ENCODE measurements around the gene ATG9A.

The ATG9A gene

DNA sequence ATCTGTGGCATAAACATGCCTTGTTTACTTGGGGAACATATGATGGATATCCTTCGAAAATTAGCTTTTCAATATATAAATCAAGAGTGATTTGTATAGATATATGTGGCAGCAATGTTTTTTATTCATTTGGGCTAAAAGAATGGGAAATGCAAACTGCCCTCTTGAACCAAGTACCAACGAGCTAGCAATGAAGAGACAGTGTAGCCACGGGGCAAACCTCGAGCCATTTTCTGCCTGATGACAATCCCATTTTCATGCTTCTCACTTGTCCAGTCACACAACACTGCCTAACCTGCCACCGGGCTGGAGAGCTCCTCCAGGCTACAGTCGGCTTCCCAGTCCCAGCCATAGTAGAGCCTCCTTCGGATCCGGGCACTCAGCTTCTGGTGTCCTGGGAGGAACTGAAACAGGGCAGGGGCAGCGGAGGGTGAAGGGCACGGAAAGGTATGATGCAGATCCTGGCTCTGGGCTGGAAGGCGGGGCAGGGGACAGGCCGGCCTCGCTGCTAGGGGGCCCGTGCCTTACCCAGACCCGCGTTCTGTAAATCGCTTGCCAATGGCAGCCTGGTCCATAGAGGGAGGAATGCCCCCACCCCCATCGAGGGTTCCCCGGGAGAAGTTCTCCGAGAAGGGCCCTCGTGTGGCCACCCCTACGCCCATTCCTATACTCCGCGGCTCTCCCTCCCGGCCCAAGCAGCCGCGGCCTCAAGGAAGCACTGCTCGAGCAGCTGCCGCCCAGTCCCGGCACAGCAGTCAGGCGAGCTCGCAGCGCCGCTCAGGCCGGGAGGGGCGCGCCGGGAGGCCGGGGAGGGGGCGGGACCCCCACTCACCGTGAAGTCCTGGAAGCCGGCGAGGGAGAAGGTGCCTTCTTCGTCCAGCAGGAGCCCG is 53.3 kb downstream of the ATG9A start:
- no CpG with 5 or more reads among the region's 45 CpGs for WGBS (ENCODE audit: insufficient coverage, insufficient read length)
- peaks cover 11% of the 10 kb centered on the region for H3K36me3 ChIP-seq (ENCODE audit: control insufficient read depth, insufficient read depth, low read length)
- DNase-seq (ENCODE audit: low read depth, low spot score): no peak
- H3K27me3 ChIP-seq (ENCODE audit: control insufficient read depth, insufficient read depth, low read length): no peaks in the 10 kb centered on the region
- H3K27ac ChIP-seq (ENCODE audit: low read length): no peak overlapping the region
- peaks cover 2% of the 10 kb centered on the region; the same call in 1 of the 2 replicates for H3K4me1 ChIP-seq (ENCODE audit: control insufficient read depth, insufficient read depth, low read length)
- no peaks in the 10 kb centered on the region for H3K9me3 ChIP-seq (ENCODE audit: control insufficient read depth, insufficient read depth, low read length)
- H3K4me3 ChIP-seq (ENCODE audit: low read length): peak overlapping the region; percentile 94

DNA sequence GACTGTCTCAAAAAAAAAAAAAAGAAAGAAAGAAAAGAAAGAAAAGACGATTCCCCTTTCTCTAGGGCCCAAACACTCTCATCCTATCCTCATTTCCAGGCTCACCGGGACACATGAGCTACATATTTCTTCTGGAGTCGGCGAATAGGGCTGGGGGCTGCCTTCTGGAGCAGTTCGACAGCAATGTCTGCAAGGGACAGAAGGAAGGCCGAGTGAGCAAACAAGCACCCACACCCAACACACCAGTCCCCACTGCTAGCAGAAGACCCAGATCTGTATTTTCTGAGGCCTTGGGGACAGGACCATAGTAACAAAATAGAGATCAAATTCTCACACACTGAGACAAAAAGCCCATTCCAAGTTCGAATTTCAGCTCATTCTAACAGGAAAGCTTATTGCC is 54.0 kb downstream of the ATG9A start:
- no CpG with 5 or more reads among the region's 7 CpGs for WGBS (ENCODE audit: insufficient coverage, insufficient read length)
- H3K36me3 ChIP-seq (ENCODE audit: control insufficient read depth, insufficient read depth, low read length): peaks cover 6% of the 10 kb centered on the region; the same call in 1 of the 2 replicates
- no peaks in the 10 kb centered on the region for H3K9me3 ChIP-seq (ENCODE audit: control insufficient read depth, insufficient read depth, low read length)
- no peak overlapping the region for H3K4me3 ChIP-seq (ENCODE audit: low read length)
- H3K27ac ChIP-seq (ENCODE audit: low read length): no peak overlapping the region
- H3K4me1 ChIP-seq (ENCODE audit: control insufficient read depth, insufficient read depth, low read length): peaks cover 2% of the 10 kb centered on the region; the same call in 1 of the 2 replicates
- H3K27me3 ChIP-seq (ENCODE audit: control insufficient read depth, insufficient read depth, low read length): no peaks in the 10 kb centered on the region
- no peak for DNase-seq (ENCODE audit: low read depth, low spot score)

DNA sequence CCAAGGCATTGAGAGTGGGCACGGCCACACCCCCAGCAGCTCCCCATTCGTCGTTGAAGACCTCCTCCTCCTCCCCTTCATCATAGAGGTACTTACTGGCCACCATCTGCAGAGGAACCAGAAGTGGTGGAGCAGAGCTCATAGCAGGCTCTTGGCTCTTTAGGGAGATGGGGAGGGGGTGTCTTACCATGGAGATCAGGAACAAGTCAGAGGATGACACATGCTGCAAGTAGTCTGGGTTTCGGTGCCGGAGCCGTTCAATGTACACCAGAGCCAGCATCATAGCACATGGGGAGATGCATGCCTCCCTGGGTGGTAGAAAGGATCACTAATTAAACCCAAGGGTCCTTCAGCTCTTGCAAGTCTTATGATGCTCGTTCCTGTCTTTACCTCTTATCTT is 54.6 kb downstream of the ATG9A start:
- no peaks in the 10 kb centered on the region for H3K27me3 ChIP-seq (ENCODE audit: control insufficient read depth, insufficient read depth, low read length)
- H3K4me3 ChIP-seq (ENCODE audit: low read length): no peak overlapping the region
- WGBS (ENCODE audit: insufficient coverage, insufficient read length): no CpG with 5 or more reads among the region's 7 CpGs
- H3K9me3 ChIP-seq (ENCODE audit: control insufficient read depth, insufficient read depth, low read length): no peaks in the 10 kb centered on the region
- H3K27ac ChIP-seq (ENCODE audit: low read length): no peak overlapping the region
- H3K36me3 ChIP-seq (ENCODE audit: control insufficient read depth, insufficient read depth, low read length): no peaks in the 10 kb centered on the region
- DNase-seq (ENCODE audit: low read depth, low spot score): no peak
- H3K4me1 ChIP-seq (ENCODE audit: control insufficient read depth, insufficient read depth, low read length): peaks cover 2% of the 10 kb centered on the region; the same call in 1 of the 2 replicates

DNA sequence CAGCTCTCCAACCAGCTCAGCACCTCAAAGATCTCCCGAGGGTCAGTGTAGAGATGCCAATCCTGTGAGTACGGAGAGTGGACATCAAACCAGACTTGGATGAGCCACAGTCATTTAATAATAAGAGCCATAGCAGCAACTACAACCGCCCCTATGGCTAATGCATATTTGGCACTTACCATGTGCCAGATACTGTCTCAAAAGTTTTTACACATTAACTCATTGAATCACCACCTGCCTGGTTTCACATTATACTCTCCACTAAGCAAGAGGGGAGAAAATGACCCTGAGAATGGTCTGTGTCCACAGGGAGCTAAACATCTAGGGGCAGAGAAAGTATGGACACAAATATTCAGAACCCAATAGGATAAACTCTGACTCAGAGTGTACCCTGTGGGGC is 55.3 kb downstream of the ATG9A start:
- H3K27me3 ChIP-seq (ENCODE audit: control insufficient read depth, insufficient read depth, low read length): no peaks in the 10 kb centered on the region
- no peaks in the 10 kb centered on the region for H3K36me3 ChIP-seq (ENCODE audit: control insufficient read depth, insufficient read depth, low read length)
- peaks cover 2% of the 10 kb centered on the region; the same call in 1 of the 2 replicates for H3K4me1 ChIP-seq (ENCODE audit: control insufficient read depth, insufficient read depth, low read length)
- H3K27ac ChIP-seq (ENCODE audit: low read length): no peak overlapping the region
- no peaks in the 10 kb centered on the region for H3K9me3 ChIP-seq (ENCODE audit: control insufficient read depth, insufficient read depth, low read length)
- no CpG with 5 or more reads among the region's 3 CpGs for WGBS (ENCODE audit: insufficient coverage, insufficient read length)
- H3K4me3 ChIP-seq (ENCODE audit: low read length): no peak overlapping the region
- no peak for DNase-seq (ENCODE audit: low read depth, low spot score)

DNA sequence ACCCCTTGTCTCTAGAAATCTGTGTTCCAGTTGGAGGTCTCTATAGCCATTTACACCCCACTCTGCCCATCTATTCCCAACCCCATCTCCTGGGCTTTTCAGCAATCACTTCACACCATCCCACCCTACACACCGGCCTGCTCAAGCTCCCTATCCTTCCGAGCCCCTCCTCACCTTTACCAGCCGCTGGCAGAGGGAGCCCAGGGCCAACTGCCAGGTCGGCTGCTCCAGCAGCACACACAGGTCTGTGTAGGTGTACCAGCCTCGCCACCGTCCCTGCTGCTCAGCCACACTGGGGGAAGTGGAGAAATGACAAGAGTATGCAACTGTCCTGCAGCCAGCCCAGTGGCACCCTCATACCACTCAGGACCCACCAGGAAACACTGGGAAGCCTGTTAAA is 56.3 kb downstream of the ATG9A start:
- H3K4me3 ChIP-seq (ENCODE audit: low read length): no peak overlapping the region
- H3K27ac ChIP-seq (ENCODE audit: low read length): no peak overlapping the region
- no peaks in the 10 kb centered on the region for H3K27me3 ChIP-seq (ENCODE audit: control insufficient read depth, insufficient read depth, low read length)
- no peaks in the 10 kb centered on the region for H3K36me3 ChIP-seq (ENCODE audit: control insufficient read depth, insufficient read depth, low read length)
- peaks cover 1% of the 10 kb centered on the region; the same call in 1 of the 2 replicates for H3K4me1 ChIP-seq (ENCODE audit: control insufficient read depth, insufficient read depth, low read length)
- DNase-seq (ENCODE audit: low read depth, low spot score): no peak
- no peaks in the 10 kb centered on the region for H3K9me3 ChIP-seq (ENCODE audit: control insufficient read depth, insufficient read depth, low read length)
- WGBS (ENCODE audit: insufficient coverage, insufficient read length): no CpG with 5 or more reads among the region's 6 CpGs

DNA sequence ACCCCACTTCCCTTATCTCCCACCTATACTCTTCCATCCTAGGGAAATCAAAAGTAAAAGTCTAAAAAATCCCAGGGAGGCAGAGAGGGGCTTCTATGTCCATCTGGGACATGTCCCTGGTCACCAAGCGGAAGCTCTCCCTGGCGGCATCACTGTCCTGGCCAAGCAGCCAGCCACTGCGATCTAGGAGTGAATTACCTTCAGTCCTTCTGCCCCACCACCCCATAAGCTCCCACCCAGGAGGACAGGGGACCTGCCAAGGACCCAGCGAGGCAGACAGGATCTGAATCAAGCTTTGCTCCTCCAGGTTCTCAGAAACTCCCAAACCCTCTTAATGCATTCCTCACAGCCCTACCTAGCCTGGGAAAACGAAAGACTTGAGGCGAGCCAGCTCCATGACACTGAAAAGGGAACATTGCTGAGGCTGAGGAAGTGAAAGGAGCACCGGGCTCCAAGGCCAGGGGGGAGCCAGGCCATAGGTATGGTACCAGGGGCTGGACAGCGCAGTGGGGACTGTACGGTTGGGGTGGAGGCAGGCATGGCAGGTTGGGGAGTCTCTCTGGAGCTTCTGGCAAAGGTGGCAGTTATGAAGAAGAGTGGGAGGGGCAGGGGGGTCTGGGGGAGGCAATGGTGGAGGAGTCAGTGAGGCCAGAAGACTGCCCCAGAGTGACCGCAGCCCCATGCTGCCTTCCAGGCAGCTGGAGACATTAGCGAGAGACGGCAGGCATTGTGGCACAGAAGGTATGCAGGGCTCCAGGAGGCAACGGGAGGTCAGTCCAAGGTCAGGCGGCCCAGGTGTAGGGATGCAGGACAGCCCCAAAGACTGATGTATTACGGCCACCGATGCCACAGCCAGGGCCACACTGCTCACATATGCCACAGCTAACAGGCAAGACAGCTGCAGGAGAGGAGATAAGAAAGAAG is 56.9 kb downstream of the ATG9A start:
- no peaks in the 10 kb centered on the region for H3K9me3 ChIP-seq (ENCODE audit: control insufficient read depth, insufficient read depth, low read length)
- no peak overlapping the region for H3K27ac ChIP-seq (ENCODE audit: low read length)
- DNase-seq (ENCODE audit: low read depth, low spot score): no peak
- peaks cover 1% of the 10 kb centered on the region; the same call in 1 of the 2 replicates for H3K4me1 ChIP-seq (ENCODE audit: control insufficient read depth, insufficient read depth, low read length)
- no CpG with 5 or more reads among the region's 16 CpGs for WGBS (ENCODE audit: insufficient coverage, insufficient read length)
- no peaks in the 10 kb centered on the region for H3K27me3 ChIP-seq (ENCODE audit: control insufficient read depth, insufficient read depth, low read length)
- no peaks in the 10 kb centered on the region for H3K36me3 ChIP-seq (ENCODE audit: control insufficient read depth, insufficient read depth, low read length)
- no peak overlapping the region for H3K4me3 ChIP-seq (ENCODE audit: low read length)

DNA sequence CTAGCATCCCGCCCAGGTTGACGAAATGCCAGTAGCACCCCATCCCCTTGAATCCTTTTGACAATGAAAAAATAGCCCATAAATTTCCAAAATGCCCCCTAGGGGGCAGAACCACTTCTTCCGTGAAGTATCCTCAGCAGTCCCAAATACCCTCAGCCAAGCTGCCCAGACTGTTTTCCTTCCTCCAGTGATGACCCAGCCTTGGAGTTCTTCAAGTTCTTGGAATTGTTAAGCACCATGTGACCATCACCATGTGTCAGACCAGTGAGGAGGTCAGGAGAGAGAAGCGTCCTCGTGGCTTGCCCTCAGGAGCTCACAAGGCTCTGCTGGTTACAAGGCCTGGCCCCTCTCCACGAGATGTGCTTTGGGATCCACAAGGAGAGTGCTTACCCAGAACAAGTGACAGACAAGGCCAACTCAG is 58.2 kb downstream of the ATG9A start:
- H3K27ac ChIP-seq (ENCODE audit: low read length): no peak overlapping the region
- no peak overlapping the region for H3K4me3 ChIP-seq (ENCODE audit: low read length)
- peaks cover 1% of the 10 kb centered on the region; the same call in 1 of the 2 replicates for H3K4me1 ChIP-seq (ENCODE audit: control insufficient read depth, insufficient read depth, low read length)
- H3K27me3 ChIP-seq (ENCODE audit: control insufficient read depth, insufficient read depth, low read length): no peaks in the 10 kb centered on the region
- no peak for DNase-seq (ENCODE audit: low read depth, low spot score)
- no CpG with 5 or more reads among the region's 6 CpGs for WGBS (ENCODE audit: insufficient coverage, insufficient read length)
- no peaks in the 10 kb centered on the region for H3K9me3 ChIP-seq (ENCODE audit: control insufficient read depth, insufficient read depth, low read length)
- no peaks in the 10 kb centered on the region for H3K36me3 ChIP-seq (ENCODE audit: control insufficient read depth, insufficient read depth, low read length)

DNA sequence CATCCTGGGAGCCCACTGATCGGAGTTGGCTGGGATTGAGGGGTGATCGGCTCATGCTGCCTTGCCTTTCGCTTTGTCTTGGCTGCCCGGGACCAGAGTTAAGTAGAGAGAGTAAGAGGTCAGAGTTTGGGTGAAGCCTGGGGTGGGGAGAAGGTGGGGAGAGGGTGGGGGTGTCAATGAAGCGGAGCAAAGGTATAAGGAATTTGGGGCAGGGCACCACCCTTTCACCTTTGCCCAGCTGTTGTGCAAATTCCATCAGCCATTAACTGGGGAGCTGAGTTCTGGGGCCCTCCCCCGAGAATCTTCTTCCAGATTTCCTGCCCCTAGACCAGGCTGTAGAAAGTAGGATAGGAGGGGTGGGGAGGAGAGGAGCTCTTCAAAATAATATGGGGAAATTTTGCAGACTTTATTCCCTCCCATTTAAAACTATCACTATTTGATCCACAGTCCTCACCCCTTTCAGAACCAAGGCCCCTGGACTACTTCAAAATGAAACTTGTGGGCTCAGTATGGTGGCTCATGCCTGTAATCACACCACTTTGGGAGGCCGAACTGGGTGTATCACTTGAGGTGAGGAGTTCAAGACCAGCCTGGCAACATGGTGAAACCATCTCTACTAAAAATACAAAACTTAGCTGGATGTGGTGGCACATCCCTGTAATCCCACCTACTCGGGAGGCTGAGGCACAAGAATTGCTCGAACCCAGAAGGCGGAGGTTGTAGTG is 59.3 kb downstream of the ATG9A start, which contains the start of gene SLC23A3:
Gene SLC23A3 (minus strand): TSS at position 100 of the 725 bp plus-strand sequence. CDS start 45 bp downstream, at position 55.
- no peak for DNase-seq (ENCODE audit: low read depth, low spot score)
- Histone ChIP-seq H3K27me3 (ENCODE audit: control insufficient read depth, insufficient read depth, low read length) (no peaks in the 10 kb centered on the region), H3K4me1 (ENCODE audit: control insufficient read depth, insufficient read depth, low read length) (no peaks in the 10 kb centered on the region), H3K27ac (ENCODE audit: low read length) (no peak within 1 kb of the TSS), H3K36me3 (ENCODE audit: control insufficient read depth, insufficient read depth, low read length) (no peaks in the 10 kb centered on the region), H3K4me3 (ENCODE audit: low read length) (no peak within 1 kb of the TSS), H3K9me3 (ENCODE audit: control insufficient read depth, insufficient read depth, low read length) (no peaks in the 10 kb centered on the region)
- WGBS (ENCODE audit: insufficient coverage, insufficient read length): no CpG with 5 or more reads among the region's 10 CpGs

Measured in iPS DF 6.9 (cell line).